Measurements from ENCODE around the gene SYNJ2. TPM values are rescaled to one million over a fixed set of nuclear protein-coding genes. Genes with fewer than 3 reads are reported as not detected.

Gene SYNJ2
- total RNA-seq, 1 donor from 2014 or later = 15.4 TPM

DNA sequence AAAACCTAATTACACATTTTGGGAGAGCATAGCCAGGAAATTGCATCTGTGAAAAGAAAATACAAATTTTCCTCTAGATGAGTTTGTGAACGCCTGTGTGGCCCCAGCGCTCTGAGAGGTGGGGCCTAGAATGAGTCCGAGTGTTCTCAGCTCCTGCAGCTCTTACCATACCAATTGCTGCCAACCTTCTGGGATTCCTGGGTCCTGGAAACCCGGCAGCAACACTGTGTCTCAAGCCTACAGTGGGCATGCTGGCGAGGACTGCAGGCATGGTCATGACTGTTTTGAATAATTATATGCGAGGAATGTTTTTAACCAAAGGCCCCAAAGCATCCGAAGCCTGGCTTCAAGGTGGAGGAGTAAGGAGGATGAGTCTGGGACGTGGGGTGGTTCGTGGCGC, 96.0 kb downstream of the SYNJ2 start:
- DNase-seq = no peak

DNA sequence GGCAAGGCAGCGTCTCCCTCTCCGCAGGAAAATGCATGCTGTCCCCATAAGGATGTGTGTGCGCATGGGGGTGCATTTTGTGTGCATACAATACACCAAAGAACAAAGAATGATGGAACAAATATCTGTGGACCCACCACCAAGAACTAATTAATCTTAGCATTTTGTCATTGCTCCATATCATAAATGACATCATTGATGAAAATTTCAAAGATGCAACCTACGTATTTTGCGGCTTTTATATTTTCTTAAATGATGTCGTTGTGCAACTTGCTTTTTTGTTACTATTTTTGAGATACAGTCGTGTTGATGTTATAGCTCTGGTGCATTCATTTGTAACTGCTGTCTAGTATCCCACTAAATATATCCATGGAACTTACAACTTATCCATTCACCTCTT, 96.7 kb downstream of the SYNJ2 start:
- DNase-seq = no peak

DNA sequence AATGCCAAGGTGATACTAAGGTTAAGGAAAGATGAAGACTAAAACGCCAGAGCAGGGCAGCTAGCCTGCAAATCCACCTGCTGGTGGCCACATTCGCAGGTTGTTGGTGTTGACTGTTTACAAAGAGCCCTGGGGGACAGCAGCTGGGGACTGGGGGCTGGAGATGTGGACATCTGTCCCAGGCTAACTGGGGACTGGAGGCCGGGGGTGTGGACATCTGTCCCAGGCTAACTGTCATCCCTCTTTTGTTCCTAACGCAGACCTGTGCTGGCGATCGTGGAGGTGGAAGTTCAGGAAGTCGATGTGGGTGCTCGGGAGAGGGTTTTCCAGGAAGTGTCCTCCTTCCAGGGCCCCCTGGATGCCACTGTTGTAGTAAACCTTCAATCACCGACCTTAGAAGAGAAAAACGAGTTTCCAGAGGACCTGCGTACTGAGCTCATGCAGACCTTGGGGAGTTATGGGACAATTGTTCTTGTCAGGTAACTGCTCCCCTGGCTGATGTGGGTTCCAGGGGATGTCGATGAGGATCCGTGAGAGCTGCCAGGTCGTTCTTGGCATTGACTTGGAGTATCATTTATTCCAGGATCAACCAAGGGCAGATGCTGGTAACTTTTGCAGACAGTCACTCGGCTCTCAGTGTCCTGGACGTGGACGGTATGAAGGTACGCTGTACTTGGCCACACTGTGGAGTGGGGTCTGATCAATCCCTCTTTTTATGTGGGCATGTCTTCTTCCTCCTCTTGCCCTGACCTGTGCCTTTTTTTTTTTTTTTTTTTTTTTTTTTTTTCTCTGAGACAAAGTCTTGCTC, 99.4 kb downstream of the SYNJ2 start:
- DNase-seq = no peak

DNA sequence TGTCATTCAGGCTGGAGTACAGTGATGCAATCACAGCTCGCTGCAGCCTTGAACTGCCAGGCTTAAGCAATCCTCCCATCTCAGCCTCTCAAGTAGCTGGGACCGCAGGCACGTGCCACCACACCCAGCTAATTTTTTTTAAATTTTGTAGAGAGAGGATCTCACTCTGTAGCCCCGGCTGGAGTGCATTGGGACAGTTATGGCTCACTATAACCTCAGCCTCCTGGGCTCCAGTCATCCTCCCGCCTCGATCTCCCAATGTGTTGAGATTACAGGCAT, 99.9 kb downstream of the SYNJ2 start:
- no peak for DNase-seq

DNA sequence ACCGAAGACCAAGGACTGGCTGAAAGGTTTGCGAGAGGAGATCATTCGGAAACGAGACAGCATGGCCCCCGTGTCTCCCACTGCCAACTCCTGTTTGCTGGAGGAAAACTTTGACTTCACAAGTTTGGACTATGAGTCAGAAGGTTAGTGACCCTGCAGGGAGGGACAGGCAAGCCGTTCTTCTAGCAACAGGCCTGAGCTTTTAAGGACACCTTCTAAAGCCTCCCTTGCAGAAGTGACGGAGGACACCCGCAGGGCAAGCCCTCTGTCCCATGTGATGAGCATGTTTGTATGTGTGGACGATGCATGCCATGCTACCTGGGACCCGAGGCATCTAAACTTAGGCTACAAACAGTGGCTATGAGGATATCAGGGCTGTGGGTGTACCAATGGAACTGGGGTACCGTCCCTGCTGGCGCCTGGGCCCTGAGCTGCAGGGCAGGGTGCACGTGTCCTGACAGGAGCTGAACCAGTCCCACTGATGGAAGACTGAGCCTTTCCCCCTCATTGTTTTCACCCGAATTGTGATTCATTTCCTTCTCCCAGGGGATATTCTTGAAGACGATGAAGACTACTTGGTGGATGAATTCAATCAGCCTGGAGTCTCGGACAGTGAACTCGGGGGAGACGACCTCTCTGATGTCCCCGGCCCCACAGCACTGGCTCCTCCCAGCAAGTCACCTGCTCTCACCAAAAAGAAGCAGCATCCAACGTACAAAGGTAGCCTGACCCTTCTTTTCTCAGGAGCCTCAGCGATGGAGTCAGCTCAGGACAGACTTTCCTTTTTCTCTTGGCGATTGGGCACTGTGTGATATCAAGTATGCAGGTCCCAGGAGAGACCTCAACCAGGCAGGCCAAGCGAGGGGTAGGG, 102.0 kb downstream of the SYNJ2 start:
- DNase-seq = no peak

DNA sequence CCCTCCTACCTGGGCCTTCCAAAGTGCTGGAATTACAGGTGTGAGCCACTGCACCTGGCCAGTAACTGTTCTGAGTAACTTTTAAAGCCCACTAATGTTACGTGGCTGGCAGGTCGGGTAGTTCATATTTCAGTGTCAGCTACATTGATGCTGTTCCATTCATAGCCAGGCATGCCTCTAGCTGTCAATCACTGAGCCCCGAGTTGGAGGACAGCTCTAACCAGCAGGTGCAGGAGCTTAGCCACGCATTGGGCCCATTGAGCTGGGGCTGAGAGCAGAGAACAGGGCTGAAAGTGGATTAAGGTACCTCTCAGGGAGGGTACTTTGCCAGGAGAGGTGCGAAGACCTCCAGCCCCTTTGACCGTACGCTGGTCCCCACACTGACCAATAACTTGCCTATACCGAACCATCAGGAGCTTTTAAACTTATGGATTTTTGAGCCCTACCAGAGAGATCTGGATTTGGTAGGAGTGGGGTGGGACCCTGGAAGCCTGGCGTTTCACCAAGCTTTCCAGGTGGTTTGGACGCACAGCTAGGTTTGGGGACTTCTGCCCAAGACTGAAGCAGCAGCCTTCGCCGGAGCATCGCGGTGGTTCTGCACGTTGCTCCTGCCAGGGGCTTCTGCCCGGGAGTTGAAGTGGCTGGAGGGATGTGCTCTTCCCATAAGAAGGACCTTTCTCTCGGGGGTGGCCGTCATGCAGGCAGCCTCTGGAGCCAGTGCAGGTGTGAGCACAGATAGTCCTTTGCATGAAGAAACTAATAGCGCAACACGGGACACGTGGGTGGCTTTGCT, 103.8 kb downstream of the SYNJ2 start:
- peak; percentile 22 for DNase-seq

DNA sequence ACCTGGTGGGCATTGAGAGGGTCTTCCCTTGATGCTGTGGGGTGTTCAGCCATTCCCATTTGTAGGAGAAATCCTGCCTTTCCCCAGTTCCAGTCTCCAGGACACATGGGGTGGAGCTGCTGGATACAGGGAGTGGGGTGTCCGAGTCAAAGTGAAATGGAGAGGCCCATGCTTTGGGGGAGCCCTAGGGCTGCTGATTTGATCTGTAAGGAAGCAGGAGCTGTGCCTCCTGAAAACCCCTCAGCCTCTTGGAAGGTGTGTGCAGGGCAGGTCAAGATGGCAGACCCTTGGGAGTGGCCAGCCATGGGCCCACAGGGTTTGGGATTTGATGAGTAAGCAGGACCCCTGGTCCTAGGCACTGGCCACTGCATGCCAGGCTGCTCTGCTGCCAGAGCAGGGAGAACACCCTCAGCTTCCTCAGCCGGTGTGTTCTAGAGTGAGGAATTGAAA, 104.4 kb downstream of the SYNJ2 start:
- DNase-seq = no peak

DNA sequence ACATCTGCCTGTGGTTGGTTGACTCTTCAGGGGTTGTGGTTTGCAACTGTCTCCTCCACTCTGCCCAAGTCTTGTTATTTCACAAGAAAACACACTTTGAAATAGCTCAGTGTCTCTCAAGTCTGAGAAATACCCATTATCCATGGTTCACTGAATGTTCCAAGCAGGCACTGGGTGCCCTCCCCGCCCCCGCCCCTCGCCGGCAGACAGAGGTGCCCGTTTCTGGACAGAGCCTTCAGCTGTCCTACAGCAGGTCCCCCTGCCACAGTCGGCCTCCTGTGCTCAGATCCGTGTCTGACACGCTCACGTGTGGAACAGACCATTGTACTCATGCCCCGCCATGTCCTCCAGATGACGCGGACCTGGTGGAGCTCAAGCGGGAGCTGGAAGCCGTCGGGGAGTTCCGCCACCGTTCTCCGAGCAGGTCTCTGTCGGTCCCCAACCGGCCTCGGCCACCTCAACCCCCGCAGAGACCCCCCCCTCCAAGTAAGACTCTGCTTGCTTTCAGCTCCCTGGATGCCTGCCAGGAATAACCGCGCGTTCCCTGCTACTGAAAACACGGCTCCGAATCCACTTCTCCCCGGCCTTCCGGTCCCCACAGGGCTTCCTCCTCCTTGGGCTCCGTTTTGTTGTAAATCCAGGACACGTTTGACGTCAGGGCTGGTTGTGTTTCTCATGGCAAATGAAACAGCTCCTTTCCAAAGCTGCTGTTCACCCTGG, 105.0 kb downstream of the SYNJ2 start:
- peak; percentile 49 for DNase-seq

DNA sequence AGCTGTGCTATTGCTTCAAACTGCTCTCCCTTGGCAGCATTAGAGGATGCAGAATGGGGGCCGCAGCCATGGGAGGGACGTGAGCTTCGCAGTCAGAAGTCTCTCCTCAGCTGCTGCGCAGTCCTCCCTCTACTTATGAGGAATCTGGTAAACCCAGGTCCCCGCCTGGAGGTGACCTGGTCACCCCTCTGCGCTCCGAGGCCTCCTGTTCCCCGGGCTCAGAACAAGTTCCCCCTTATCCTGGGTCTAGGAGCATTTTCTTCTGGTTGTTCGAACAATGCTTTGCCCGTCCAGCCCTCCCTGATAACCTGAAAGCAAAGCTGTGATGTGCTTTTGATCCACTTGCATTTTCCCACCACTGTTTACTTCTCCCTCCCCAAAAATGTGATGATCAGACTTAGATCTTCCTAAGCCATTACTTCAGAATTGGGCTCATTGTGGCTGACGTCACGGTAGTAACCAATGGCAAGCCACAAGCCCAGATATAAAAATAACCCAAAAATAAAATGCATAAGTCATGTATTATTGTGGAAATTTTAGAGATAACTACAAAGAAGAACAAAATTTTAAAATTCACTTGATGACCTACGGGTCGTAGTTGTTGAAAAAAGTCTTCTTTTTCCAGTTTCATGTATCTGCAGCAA, 105.7 kb downstream of the SYNJ2 start:
- no peak for DNase-seq

DNA sequence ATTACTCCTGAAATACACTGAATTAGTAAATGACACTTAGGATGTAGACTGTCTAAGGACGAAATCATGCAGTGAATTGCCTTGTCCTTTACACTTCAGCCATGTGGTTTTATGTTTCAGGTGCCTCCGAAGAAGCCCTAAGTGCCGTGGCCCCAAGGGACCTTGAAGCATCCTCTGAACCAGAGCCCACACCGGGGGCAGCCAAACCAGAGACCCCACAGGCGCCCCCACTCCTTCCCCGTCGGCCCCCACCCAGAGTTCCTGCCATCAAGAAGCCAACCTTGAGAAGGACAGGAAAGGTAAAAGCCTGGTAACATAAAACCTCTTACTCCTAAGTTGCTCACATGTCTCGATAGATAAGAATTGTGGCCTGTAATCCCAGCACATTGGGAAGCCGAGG, 111.1 kb downstream of the SYNJ2 start:
- no peak for DNase-seq

DNA sequence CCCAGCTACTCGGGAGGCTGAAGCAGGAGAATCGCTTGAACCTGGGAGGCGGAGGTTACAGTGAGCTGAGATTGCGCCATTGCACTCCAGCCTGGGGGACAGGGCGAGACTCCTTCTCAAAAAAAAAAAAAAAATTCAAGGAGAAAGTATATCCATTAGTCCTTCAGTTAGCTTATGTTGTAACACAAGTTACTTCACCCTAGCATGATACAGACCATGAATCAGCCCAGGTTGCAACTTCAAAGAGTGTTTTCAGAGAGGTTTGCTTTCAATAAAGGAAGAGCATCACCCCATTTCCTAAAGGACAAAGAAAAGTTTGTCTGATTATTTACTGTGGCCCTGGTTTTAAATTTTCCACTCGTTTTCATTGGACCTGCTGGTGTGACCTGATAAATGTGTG, 113.4 kb downstream of the SYNJ2 start:
- DNase-seq = no peak

DNA sequence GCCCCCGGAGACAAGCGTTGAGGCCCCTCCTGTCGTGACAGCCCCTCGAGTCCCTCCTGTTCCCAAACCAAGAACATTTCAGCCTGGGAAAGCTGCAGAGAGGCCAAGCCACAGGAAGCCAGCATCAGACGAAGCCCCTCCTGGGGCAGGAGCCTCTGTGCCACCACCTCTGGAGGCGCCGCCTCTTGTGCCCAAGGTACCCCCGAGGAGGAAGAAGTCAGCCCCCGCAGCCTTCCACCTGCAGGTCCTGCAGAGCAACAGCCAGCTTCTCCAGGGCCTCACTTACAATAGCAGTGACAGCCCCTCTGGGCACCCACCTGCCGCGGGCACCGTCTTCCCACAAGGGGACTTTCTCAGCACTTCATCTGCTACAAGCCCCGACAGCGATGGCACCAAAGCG, 114.0 kb downstream of the SYNJ2 start:
- no peak for DNase-seq

DNA sequence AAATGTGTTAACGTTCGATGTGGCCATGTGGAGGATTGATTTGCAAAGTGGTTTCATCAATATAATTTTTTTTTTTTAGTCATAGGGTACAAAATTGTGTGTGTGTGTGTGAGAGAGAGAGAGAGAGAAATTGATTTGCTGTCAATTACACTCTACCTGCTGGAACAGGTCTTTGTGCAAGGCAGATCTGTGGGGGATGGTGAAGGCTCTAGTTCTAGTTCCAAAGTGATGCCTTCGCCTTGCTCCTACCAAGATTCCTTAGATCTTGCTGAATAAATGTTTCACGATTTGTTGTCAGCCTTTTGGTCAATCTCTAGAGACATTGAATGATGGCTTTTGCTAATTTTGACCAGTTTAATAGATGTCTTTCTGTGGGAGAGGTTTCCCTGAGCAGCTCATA, 121.6 kb downstream of the SYNJ2 start:
- DNase-seq = no peak

DNA sequence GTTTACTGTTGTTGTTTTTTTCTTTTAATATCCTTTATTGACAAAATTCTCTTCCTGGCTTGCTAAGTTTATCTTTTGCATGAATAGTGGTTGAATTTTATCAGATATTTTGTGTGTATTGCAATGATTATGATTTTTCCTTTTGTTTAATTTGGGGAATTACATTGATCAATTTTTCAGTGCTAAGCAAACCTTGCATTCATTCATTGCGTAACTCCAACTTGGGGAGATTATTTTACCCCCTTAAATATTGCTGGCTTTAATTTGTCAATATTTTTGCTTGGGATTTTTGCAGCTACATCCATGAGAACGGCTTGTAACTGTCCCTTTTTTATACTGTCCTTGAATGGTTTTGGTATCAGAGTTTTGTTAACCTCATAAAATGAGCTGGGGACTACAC, 123.0 kb downstream of the SYNJ2 start:
- DNase-seq = no peak

DNA sequence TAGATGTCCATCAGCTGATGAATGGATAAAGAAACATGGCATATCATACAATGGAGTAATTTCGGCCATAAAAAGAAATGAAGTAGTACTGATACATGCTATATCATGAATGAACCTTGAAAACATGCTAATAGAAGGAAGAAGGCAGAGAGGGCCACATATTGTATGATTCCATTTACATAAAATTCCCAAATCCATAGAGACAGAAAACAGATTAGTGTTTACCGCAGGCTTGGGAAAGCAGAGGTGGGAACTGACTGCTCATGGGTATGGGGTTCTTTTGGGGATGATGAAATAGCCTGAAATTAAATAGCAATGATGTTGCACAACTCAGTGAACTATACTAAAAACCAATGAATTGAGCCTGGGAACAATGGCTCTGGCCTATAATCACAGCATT, 128.1 kb downstream of the SYNJ2 start:
- DNase-seq = no peak

DNA sequence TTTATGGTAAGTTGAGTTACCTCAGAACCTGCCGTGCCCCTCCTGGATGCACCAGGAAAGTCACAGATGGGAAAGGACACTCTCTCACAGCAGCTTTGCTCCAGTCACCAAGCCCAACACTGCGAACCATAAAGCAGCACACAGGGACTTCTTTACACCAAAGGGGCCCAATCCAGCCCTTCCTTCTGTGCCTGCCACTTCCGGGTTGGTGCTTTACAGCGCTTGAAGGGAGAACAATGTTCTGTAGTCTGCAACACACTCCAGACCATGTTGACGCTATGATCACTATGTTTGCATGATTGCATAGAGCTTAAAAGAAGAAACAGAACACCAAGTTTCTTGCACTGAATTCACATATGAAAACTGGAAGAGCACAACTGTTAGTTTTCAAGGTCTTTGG, 129.3 kb downstream of the SYNJ2 start:
- DNase-seq = no peak

DNA sequence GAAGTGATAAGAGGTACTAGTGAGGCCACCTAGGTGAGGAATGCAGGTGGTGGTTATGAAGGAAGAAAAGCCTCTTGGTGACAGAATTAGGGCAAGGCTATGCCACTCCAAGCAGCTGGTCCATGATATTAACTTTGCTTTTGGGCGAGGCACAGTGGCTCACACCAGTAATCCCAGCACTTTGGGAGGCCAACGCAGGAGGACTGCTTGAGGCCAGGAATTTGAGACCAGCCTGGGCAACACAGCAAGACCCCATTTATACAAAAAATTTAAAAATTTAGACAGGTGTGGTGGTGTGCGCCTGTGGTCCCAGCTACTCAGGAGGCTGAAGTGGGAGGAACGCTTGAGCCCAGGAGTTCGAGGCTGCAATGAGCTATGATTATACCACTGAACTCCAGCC, 130.3 kb downstream of the SYNJ2 start:
- DNase-seq = no peak

DNA sequence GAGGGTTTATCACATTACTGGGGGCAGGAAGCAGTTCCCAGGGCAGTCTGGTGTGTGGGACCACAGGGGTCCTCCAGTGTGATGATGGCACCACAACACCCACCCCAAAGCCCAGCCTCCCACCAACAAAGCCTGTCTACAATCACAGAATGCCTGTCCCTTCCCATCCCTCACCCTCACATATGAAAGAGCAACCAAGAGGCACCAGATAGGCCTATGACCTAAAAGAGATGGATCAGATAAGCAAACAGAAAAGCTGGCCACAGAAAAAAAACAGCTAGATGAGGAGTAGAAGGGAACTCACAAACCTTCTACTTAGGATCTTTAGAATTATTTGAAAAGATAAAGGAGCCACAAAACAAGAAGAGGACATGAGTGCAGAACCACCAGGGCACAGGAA, 132.1 kb downstream of the SYNJ2 start:
- DNase-seq = no peak

DNA sequence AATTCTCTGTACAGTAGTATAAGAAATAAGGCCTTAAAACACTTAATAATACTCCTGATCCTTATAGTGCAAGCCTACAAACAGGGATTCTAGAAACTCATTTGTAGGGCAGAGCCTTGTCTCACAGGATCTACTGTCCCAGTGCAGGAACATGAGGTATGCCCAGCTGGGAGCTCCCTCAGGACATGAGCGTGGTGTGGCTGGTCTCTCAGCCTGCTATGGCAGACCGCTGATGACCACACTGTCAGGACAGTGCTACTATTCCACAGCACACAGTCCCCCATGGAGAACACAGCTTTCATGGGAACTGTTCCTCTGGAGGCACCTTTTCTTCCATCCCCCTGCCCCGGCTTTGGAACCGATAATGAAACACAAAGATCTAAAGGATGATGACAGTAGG, 133.4 kb downstream of the SYNJ2 start:
- no peak for DNase-seq

DNA sequence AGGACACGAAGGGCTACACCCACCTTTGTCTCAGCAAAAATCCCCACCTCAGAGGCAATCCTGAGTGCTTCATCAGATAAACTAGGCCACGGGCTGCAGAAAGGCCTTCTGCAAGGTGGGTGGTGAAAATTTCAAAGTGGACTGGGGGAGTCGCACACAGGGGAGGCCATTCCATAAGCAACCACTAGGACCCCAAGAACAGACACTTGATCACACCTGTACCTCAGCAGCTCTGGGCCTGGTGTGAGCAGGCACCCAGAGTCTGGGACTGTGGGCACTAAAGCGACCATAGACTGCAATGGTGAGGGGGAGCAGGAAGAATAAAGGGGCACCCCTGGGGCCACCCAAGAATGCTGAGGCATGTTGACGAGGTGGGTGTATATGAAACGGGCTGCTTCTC, 133.8 kb downstream of the SYNJ2 start:
- DNase-seq = no peak

DNA sequence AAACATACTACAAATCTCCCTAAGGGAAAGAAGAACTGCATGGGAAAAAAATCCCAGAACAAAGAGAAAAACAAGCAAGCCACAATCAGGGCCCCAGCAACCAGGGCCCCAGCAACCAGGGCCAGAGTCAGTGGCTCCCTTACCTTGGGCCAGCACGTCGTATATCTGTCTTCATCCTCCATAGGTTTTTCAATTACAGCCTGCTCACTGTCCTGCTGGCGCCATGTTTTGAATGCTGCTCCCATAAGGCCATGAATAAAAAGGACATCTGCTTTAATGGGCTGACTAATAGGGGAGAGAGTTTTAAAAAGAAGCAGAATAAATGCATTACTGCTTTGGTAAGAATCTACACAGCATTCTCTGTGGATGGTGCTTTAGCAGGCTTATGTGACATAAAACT, 137.2 kb downstream of the SYNJ2 start:
- DNase-seq = no peak

DNA sequence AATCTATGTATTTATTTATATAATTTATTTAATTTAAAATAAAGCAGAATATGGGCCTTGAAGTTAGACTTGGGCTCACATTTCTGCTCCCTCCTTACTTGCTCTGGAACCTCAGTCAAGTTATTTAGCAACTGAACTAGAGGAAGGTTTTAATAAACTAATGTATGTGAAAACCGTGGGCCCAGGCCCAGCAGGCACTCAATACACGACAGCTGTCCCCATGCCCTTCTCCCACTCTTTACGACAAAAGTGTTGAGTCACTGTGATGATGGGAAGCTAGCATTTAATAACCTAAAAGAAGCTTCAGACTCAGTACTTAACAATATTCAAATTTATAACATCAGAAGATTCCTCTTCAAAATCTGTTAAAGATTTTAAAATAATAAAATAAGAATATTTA, 139.7 kb downstream of the SYNJ2 start:
- DNase-seq = peak; percentile 13
